Body of pancreas (tissue), 4 donors: Measurements from ENCODE around the gene SLC17A5.
"Not testable (repeated sequence)": the region's sequence is repeated elsewhere in the genome, so short reads cannot be mapped to it uniquely, and the experiment has no call there.

Experiments
- CTCF ChIP-seq, 7 experiments: fragments of 450-650 bp in 4 of 7; fragments of 200-600 bp in 3 of 7; sonication (generic) in 3 of 7; IDR thresholded peaks; one replicate each; pipeline ENCODE4 v1.5.1; 2016 to 2019; ENCODE audit warnings: antibody characterized with exemption in 7 of 7
- POLR2A ChIP-seq, 3 donors: fragments of 450-650 bp; IDR thresholded peaks; one replicate each; pipeline ENCODE4 v1.6.1; 2016; ENCODE audit warnings: antibody characterized with exemption in 3 of 3, mild to moderate bottlenecking in 2 of 3

DNA sequence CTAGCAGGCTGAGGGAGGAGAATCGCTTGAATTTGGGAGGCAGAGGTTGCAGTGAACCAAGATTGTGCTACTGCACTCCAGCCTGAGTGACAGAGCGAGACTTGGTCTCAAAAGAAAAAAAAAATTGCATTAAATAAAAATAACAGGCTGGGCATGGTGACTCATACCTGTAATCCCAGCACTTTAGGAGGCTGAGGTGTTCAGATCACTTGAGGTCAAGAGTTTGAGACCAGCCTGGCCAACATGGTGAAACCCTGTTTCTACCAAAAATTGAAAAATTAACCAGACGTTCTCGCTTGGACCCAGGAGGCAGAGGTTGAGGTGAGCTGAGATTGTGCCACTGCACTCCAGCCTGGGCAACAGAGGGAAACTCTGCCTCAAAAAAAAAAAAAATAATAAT is 102.7 kb downstream of the SLC17A5 start:
- TF ChIP-seq POLR2A, CTCF (IDR thresholded peaks at IDR 0.05): not testable (repeated sequence)
